Activated naive CD4-positive, alpha-beta T cell treated with anti-CD3 and anti-CD28 coated beads, Interleukin-2, amount 10 ng/mL, durations not matched to agents 7 days and 5 days (primary cell): Measurements from ENCODE around the gene GAS6.
A peak's percentile ranks its signal among the peaks of the same experiment; 100 is the strongest.
"Not testable (repeated sequence)": the region's sequence is repeated elsewhere in the genome, so short reads cannot be mapped to it uniquely, and the experiment has no call there.

Experiments used
- CTCF ChIA-PET: fragments of 350-600 bp; sonication (Branson Sonifier 250); formaldehyde crosslinking; loops from one replicate; lab custom pipeline; 2021; ENCODE audit warnings: antibody characterized with exemption; lab: Charles Lee
- DNase-seq: peaks from one replicate; pipeline ENCODE4 v3.0.0-alpha.2; 2020
- H3K27ac Mint-ChIP-seq: one replicate; pipeline ENCODE4 v1.8.0; 2021; ENCODE audit warnings: mild to moderate bottlenecking, moderate library complexity, mixed read lengths
- H3K27me3 Mint-ChIP-seq: one replicate; pipeline ENCODE4 v1.8.0; 2021; ENCODE audit warnings: mild to moderate bottlenecking, mixed read lengths
- H3K36me3 Mint-ChIP-seq: one replicate; pipeline ENCODE4 v1.8.0; 2021; ENCODE audit warnings: mixed read lengths
- H3K4me1 Mint-ChIP-seq: one replicate; pipeline ENCODE4 v1.8.0; 2021; ENCODE audit warnings: mixed read lengths
- H3K4me3 Mint-ChIP-seq: one replicate; pipeline ENCODE4 v1.8.0; 2021; ENCODE audit warnings: mild to moderate bottlenecking, moderate library complexity, mixed read lengths
- H3K9me3 Mint-ChIP-seq: one replicate; pipeline ENCODE4 v1.8.0; 2021; ENCODE audit warnings: mixed read lengths

The GAS6 gene

DNA sequence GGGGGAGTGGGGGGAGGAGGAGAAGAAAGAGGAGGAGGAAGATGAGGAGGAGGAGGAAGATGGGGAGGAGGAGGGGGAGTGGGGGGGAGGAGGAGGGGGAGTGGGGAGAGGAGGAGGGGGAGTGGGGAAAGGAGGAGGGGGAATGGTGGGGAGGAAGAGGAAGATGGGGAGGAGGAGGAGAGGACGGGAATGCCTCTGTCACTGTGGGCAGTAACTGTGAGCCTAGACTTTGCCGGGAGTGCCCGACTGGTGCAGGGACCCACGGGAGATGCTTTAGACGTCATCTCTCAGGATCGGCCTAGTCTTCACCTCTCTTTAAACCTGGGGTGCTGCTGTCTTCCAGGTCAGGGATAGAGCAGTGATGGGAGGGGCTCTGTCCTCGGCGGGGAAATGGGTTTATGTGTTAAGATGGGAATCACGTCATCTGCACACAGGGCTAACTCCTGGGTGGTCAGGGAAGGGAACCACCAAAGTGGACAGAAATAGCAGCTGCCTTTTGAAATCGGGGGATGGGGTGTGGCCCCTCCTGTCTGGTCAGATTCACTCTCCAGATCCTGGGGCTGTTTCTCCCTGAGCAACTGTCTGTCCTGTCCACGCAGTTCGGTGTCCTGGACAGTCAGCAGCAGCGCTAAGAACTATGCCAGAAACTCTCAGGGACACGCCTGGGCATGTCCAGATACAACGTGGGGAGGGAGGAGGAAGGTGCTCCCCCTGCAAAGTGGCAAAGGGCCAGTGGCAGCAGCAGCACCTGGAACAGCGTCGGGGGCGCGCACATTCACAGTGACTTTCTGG is 26.9 kb downstream of the GAS6 start:
- H3K4me1 Mint-ChIP-seq, result peaks cover 19% of the 10 kb centered on the region
- peaks cover 4% of the 10 kb centered on the region for H3K9me3 Mint-ChIP-seq
- no peaks in the 10 kb centered on the region for H3K27me3 Mint-ChIP-seq
- CTCF ChIA-PET, result no interaction called here
- H3K27ac Mint-ChIP-seq, result peak overlapping the region; percentile 71
- H3K4me3 Mint-ChIP-seq, result no peak overlapping the region
- H3K36me3 Mint-ChIP-seq, result peaks cover under 1% of the 10 kb centered on the region
- no peak for DNase-seq

DNA sequence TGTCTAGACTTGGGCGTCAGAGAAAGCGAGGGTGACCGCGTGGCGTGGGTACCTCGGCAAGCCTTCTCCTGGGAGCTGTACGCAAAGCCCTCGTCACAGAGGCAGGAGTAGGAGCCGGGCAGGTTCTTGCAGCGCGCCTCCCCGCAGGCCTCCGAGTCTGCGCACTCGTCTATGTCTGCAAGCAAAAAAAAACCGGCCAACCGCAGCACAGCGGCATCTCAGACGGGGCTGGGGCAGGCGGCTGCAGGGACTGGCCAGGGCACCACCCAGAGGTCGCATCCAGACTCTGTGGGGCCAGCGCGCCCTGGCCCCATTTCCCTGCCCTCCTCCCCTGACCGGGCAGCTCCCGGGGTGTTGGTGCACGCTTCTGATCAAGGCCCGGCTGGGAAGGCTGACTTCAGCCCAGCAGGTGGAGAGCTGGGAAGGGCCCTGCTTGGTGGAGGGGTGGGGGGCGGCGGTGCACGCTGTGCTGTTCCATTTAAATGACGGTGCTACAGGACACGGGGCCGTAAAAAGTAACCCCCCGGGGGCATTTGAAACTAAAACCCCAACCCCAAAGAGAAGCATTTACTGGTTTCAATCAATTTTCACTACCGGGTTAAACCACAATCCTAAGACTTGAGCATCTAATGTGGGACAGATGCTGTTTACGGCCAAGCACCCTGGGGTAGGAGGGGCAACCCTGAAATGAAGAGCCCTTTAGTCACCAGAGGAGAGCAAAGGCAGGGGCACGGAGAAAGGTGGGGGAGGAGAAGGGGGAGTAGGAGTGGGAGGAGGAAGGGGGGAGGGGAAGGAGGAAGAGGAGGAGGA is 28.2 kb downstream of the GAS6 start:
- H3K9me3 Mint-ChIP-seq, result no peaks in the 10 kb centered on the region
- CTCF ChIA-PET, result no interaction called here
- no peak overlapping the region for H3K4me3 Mint-ChIP-seq
- no peak for DNase-seq
- no peaks in the 10 kb centered on the region for H3K36me3 Mint-ChIP-seq
- H3K27ac Mint-ChIP-seq, result no peak overlapping the region
- H3K27me3 Mint-ChIP-seq, result no peaks in the 10 kb centered on the region
- H3K4me1 Mint-ChIP-seq, result peaks cover 15% of the 10 kb centered on the region

DNA sequence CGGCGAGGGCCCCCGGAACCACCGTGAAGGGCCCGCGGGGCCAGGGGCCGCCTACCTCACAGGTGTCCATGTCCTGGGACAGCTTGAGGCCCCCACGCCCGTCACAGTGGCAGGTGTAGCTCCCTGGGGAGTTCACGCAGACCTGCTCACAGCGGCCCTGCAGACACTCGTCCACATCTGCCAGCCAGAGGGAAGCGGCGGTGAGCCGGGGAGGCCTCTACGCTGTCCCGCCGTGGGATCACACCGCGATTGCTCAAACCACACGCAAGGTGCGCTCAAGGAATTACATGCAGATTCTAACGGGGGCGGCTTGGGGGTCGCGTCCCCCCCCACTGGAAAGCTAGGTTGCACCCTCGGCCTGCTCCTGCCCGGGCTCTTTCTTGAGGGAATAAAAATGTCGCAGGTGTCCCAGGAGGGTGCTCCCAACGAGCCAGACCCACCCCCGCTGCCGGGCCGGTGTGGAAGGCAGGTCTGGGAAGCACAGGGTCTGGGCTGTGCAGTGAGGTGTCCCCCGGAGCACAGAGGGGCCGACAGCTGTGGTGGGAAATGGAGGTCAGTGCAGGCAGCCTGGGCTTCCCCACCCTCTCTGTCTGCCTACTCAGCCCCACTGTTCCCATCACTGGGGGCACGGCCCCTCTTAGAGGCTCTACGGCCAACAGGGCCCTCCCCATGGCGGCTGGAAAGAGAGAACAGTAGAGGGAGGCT is 29.2 kb downstream of the GAS6 start:
- Mint-ChIP-seq H3K27me3 (no peaks in the 10 kb centered on the region), H3K4me1 (peaks cover 15% of the 10 kb centered on the region), H3K4me3 (no peak overlapping the region), H3K9me3 (no peaks in the 10 kb centered on the region), H3K36me3 (no peaks in the 10 kb centered on the region), H3K27ac (no peak overlapping the region)
- CTCF ChIA-PET, result no interaction called here
- no peak for DNase-seq

DNA sequence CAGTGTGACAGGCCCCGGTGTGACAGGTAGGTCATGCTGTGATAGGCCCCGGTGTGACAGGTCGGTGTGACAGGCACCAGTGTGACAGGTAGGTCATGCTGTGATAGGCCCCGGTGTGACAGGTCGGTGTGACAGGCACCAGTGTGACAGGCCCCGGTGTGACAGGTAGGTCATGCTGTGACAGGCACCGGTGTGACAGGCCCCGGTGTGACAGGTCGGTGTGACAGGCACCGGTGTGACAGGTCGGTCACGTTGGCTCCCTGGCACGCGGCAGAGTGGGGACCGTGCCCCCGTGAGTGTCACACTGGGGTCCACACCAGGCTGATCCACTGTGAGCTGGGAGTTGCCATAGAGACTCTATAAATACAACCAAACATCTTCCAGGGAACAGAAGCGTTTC is 29.9 kb downstream of the GAS6 start:
- H3K9me3 Mint-ChIP-seq, CTCF ChIA-PET, DNase-seq, H3K27ac Mint-ChIP-seq, H3K36me3 Mint-ChIP-seq, H3K27me3 Mint-ChIP-seq, H3K4me3 Mint-ChIP-seq: not testable (repeated sequence)
- peaks cover 15% of the 10 kb centered on the region for H3K4me1 Mint-ChIP-seq

DNA sequence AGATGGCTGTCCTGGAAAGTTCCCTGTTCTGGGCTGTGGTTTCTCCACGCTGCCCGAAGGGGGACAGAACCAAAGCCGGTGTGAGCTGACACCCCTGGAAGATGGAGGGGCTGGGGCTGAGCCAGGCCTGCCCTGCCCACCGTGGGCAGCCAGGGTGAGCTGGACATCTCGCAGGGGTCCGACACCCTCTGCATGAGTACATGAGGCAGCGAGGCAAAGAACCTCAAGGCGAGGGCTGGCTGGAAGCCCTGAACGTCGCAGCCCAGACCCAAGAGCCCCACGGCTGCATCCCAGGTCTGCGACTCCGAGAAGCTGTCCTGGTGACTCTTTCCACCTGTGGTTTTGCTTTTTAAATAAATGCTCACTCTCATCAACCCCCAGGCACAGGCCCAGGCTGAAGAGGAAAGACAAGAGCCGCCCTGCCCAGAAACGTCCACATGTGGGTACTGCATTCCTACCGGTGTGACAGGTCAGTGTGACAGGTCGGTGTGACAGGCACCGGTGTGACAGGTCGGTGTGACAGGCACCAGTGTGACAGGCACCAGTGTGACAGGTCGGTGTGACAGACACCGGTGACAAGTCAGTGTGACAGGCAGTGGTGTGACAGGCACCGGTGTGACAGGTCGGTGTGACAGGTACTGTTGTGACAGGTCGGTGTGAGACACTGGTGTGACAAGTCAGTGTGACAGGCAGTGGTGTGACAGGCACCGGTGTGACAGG is 30.6 kb downstream of the GAS6 start:
- CTCF ChIA-PET, result no interaction called here

DNA sequence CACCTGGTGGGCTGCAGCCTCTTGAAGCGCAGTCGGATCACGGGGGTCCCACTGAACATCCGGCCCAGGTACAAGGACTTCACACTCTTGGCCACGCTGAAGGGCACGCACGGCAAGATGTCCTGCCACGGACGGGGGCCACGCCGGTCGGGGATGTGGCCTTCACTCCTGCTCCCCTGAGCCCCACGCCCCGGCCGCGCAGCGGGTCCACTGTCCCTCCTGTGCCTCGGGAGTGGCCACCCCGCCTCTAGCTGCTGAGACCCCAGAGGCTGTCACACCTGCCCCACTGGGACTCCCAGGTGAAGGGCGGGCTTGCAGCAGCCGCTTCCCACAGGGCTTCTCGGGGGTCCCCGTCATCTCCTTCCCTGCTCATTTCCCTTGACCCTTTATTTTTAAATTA is 31.2 kb downstream of the GAS6 start:
- CTCF ChIA-PET, result no interaction called here
- Mint-ChIP-seq H3K4me1 (peaks cover 11% of the 10 kb centered on the region), H3K27ac (no peak overlapping the region), H3K4me3 (no peak overlapping the region), H3K36me3 (peaks cover 5% of the 10 kb centered on the region), H3K27me3 (no peaks in the 10 kb centered on the region), H3K9me3 (no peaks in the 10 kb centered on the region)
- no peak for DNase-seq

More for the DNA sequence above, 30.6 kb downstream of the GAS6 start:
- Mint-ChIP-seq H3K4me3 (no peak overlapping the region), H3K36me3 (peaks cover 3% of the 10 kb centered on the region), H3K4me1 (peaks cover 15% of the 10 kb centered on the region), H3K27me3 (no peaks in the 10 kb centered on the region), H3K27ac (no peak overlapping the region), H3K9me3 (no peaks in the 10 kb centered on the region)
- no peak for DNase-seq

DNA sequence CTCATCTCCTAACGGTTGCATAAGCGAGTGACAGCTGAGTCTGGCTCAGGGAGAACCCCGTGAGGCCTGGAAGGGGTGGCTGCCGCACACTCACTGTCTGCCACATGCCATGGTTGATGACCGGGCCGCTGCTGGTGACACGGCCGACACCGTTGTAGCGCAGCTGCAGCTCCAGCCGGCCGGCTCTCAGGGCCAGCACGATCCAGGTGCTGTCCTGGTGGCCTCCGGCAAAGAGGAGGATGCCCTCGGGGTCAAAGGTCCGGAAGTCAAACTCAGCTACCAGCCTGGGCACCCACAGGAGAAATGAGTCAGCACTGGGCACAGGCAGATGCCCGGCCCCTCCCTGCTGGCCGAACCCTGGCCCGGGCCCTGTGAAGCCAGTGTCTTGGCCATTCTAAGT is 31.7 kb downstream of the GAS6 start:
- Mint-ChIP-seq H3K4me3 (no peak overlapping the region), H3K9me3 (no peaks in the 10 kb centered on the region), H3K27me3 (no peaks in the 10 kb centered on the region), H3K27ac (no peak overlapping the region), H3K4me1 (peaks cover 7% of the 10 kb centered on the region), H3K36me3 (peaks cover 8% of the 10 kb centered on the region)
- no peak for DNase-seq
- CTCF ChIA-PET, result no interaction called here

DNA sequence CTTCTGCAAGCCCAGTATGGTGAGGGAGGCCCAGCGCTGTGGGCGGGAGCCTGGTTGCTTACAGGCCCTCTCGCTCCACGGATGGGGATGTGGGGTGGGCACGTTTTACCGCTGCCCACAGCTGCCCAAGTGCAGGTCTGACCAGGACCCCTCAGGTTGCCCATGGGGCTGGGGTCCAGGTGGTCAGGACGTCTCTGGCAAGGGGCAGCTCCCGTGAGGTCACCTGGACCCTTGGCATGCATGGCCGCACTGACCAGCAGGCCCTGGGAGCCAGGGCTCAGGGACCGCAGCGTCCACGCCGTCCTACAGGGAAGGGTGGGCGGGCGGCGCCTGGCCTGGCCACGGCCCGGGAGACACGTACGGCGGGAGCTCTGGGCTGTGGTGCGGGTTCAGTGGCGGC is 32.8 kb downstream of the GAS6 start:
- Mint-ChIP-seq H3K36me3 (peaks cover 10% of the 10 kb centered on the region), H3K4me1 (peaks cover 2% of the 10 kb centered on the region), H3K4me3 (no peak overlapping the region), H3K27ac (no peak overlapping the region), H3K9me3 (no peaks in the 10 kb centered on the region), H3K27me3 (no peaks in the 10 kb centered on the region)
- CTCF ChIA-PET, result no interaction called here
- no peak for DNase-seq

DNA sequence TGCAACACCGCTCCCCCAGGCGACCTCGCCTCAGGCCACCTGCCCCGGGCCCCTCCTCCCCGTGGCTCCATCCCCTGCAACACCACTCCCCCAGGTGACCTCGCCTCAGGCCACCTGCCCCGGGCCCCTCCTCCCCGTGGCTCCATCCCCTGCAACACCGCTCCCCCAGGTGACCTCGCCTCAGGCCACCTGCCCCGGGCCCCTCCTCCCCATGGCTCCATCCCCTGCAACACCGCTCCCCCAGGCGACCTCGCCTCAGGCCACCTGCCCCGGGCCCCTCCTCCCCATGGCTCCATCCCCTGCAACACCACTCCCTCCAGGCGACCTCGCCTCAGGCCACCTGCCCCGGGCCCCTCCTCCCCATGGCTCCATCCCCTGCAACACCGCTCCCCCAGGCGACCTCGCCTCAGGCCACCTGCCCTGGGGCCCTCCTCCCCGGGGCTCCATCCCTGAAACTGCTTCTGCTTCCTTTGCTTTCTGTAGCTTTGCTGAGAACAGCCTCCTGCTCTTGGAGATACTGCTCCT is 33.4 kb downstream of the GAS6 start:
- H3K27ac Mint-ChIP-seq, DNase-seq, CTCF ChIA-PET, H3K27me3 Mint-ChIP-seq, H3K4me3 Mint-ChIP-seq, H3K9me3 Mint-ChIP-seq, H3K36me3 Mint-ChIP-seq, H3K4me1 Mint-ChIP-seq: not testable (repeated sequence)

DNA sequence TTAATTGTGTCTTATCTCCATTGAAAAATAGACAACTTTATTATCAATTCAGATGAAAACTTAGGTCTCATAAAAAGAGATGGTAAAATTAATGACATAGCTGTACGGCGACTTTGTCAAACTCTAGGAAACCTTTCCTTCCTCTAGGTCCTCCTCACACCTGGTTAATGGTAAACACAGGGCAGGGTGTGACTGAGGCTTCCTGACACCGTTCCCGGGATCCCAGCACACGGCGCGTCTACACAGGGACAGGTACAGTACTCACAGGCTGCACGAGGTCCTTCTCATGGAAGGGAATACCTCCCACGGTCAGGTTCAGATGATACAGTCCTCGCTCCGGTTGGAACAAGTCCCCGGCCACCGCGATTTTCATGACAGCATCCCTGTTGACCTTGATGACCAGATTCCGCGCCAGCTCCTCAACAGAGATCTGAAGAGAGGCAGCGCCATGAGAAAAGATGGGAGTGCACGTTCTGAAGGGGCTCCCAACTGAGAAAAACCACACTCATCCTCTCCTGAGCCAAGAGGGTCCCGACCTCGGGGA is 35.5 kb downstream of the GAS6 start:
- CTCF ChIA-PET, result no interaction called here

DNA sequence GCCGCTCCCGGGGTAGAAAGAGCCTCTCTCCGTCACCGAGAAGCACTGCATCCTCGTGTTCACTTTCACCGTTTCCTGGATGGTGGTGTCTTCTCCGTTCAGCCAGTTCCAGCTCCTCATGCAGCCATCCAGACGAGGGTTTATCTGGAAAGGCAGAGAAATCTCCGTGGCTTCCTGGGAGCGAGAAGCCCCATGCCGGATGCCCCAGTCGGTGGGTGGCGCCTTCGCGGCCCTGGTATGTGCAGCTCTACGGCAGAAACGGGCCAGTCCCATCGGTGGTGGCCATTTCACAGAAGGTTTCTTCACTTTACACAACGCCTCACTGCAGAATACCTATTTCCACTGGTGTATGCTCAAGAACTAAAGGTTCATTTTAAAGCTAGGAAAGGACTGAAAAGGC is 36.9 kb downstream of the GAS6 start:
- CTCF ChIA-PET, result no interaction called here
- Mint-ChIP-seq H3K27me3 (no peaks in the 10 kb centered on the region), H3K27ac (no peak overlapping the region), H3K4me3 (no peak overlapping the region), H3K4me1 (no peaks in the 10 kb centered on the region), H3K9me3 (no peaks in the 10 kb centered on the region), H3K36me3 (peaks cover 17% of the 10 kb centered on the region)
- DNase-seq, result no peak

More for the DNA sequence above, 35.5 kb downstream of the GAS6 start:
- Mint-ChIP-seq H3K4me3 (no peak overlapping the region), H3K9me3 (no peaks in the 10 kb centered on the region), H3K27me3 (no peaks in the 10 kb centered on the region), H3K36me3 (peaks cover 15% of the 10 kb centered on the region), H3K27ac (no peak overlapping the region), H3K4me1 (no peaks in the 10 kb centered on the region)
- no peak for DNase-seq

DNA sequence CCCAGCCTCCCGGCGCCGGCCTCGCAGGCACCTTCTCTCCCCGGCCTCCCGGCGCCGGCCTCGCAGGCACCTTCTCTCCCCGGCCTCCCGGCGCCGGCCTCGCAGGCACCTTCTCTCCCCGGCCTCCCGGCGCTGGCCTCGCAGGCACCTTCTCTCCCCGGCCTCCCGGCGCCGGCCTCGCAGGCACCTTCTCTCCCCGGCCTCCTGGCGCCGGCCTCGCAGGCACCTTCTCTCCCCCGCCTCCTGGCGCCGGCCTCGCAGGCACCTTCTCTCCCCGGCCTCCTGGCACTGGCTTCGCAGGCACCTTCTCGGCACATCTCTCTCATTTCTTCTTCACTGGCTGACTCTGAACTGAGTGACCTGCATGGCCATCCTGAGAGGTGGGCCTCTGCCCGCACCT is 37.4 kb downstream of the GAS6 start:
- peaks cover 17% of the 10 kb centered on the region for H3K36me3 Mint-ChIP-seq
- H3K4me3 Mint-ChIP-seq, H3K9me3 Mint-ChIP-seq, H3K27me3 Mint-ChIP-seq, H3K27ac Mint-ChIP-seq, CTCF ChIA-PET, DNase-seq, H3K4me1 Mint-ChIP-seq: not testable (repeated sequence)

DNA sequence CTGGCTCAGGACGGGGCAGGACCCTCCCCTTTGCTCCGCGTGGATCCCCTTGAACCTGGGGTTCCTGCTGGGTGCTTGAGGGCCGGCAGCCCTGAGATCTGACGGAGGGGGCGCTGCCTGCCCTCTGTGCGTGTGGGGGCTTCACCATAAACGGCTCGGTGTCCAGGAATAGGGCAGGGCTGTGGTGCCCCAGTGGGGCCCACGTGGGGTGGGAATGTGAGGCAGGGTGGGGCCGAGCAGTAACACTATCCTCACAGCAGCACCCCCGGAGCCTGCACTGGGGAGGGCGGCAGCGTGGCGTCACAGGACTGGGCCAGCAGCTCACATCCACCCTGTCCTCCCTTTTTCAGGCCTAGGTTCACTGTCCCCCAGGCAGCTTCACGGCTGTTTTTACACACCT is 38.0 kb downstream of the GAS6 start:
- DNase-seq, result no peak
- no peak overlapping the region for H3K4me3 Mint-ChIP-seq
- peaks cover 20% of the 10 kb centered on the region for H3K36me3 Mint-ChIP-seq
- no peaks in the 10 kb centered on the region for H3K27me3 Mint-ChIP-seq
- H3K9me3 Mint-ChIP-seq, result no peaks in the 10 kb centered on the region
- H3K4me1 Mint-ChIP-seq, result no peaks in the 10 kb centered on the region
- H3K27ac Mint-ChIP-seq, result no peak overlapping the region
- CTCF ChIA-PET, result no interaction called here

DNA sequence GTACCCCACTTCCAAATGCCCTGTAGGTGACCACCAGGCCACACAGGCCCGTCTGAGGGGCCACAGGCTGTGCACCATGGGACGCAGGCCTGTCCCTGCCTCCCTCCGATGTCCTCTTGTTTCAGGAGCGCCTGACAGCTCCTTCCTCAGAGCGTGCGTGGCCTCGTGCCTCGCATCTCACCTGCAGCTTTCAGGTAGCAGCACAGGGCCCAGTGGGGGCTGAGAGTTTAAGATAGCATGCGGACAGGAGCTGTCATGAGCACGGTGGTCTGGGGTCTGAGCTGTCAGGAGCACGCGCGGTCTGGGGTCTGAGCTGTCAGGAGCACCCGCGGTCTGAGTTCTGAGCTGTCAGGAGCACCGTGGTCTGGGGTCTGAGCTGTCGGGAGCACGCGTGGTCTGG is 40.1 kb downstream of the GAS6 start:
- Mint-ChIP-seq H3K9me3 (no peaks in the 10 kb centered on the region), H3K36me3 (peaks cover 20% of the 10 kb centered on the region), H3K27ac (no peak overlapping the region), H3K4me1 (no peaks in the 10 kb centered on the region), H3K4me3 (no peak overlapping the region), H3K27me3 (no peaks in the 10 kb centered on the region)
- no peak for DNase-seq
- CTCF ChIA-PET, result no interaction called here
